Caco-2 (cell line): ENCODE data around the gene TOP3B. TPM values are rescaled to one million over a fixed set of nuclear protein-coding genes. Genes with fewer than 3 reads are reported as not detected.

Experiments used
- BruUV-seq: library from RNA; stranded (reverse); fragments of 400-500 nt; replicated peaks from 2 replicates; lab custom pipeline; 2021; lab: Mats Ljungman, UMichigan
- CTCF ChIA-PET: fragments of 300-600 bp; sonication (Branson Sonifier 250); formaldehyde crosslinking; loops from one replicate; lab custom pipeline; 2022; ENCODE audit warnings: antibody characterized with exemption; lab: Charles Lee
- POLR2A ChIA-PET: fragments of 300-600 bp; sonication (Branson Sonifier 250); formaldehyde crosslinking; loops from one replicate; lab custom pipeline; 2022; ENCODE audit warnings: antibody characterized with exemption; lab: Charles Lee
- DNase-seq, 2 experiments: peaks; one replicate each; pipeline versions ENCODE4 v3.0.0 to v3.0.0-alpha.2; 2020 to 2022
- H3K27me3 ChIP-seq: replicated peaks from 2 replicates; pipeline ENCODE4 v1.6.0; 2011; ENCODE audit warnings: low read length; ENCODE audit not compliant: control insufficient read depth, insufficient read depth
- H3K36me3 ChIP-seq: 2 replicates; pipeline ENCODE4 v1.5.1; 2011; ENCODE audit warnings: low read length; ENCODE audit not compliant: control insufficient read depth, insufficient read depth
- H3K4me1 ChIP-seq: fragments of 250-450 bp; sonication (Bioruptor Pico); 2 replicates; pipeline ENCODE4 v1.5.1; 2020; ENCODE audit warnings: mild to moderate bottlenecking
- H3K4me3 ChIP-seq: 2 replicates; pipeline ENCODE4 v1.5.1; 2011; ENCODE audit warnings: low read depth, mild to moderate bottlenecking, control low read depth, low read length
- H3K9me3 ChIP-seq: fragments of 250-450 bp; sonication (Bioruptor Pico); 2 replicates; pipeline ENCODE4 v1.5.1; 2020; ENCODE audit warnings: mild to moderate bottlenecking, moderate library complexity
- H3K27ac Mint-ChIP-seq: one replicate; pipeline ENCODE4 v1.8.0; 2022; ENCODE audit warnings: mixed read lengths; ENCODE audit not compliant: unreplicated experiment
- H3K27me3 Mint-ChIP-seq: one replicate; pipeline ENCODE4 v1.8.0; 2022; ENCODE audit warnings: mixed read lengths; ENCODE audit not compliant: insufficient read depth, unreplicated experiment
- H3K36me3 Mint-ChIP-seq: one replicate; pipeline ENCODE4 v1.8.0; 2022; ENCODE audit warnings: mild to moderate bottlenecking, mixed read lengths; ENCODE audit not compliant: insufficient read depth, unreplicated experiment
- H3K4me1 Mint-ChIP-seq: one replicate; pipeline ENCODE4 v1.8.0; 2022; ENCODE audit warnings: low read depth, mixed read lengths; ENCODE audit not compliant: unreplicated experiment
- H3K4me3 Mint-ChIP-seq: one replicate; pipeline ENCODE4 v1.8.0; 2022; ENCODE audit warnings: mild to moderate bottlenecking, moderate library complexity, mixed read lengths; ENCODE audit not compliant: unreplicated experiment
- H3K9me3 Mint-ChIP-seq: one replicate; pipeline ENCODE4 v1.8.0; 2022; ENCODE audit warnings: mixed read lengths; ENCODE audit not compliant: unreplicated experiment
- intact Hi-C: fragments of 100-400 bp; cut with micrococcal nuclease; formaldehyde crosslinking; loops from one replicate; pipeline ENCODE4 v1.10.0; 2022; ENCODE audit not compliant: unreplicated experiment
- total RNA-seq: library from RNA; stranded (reverse); gene quantifications from 2 replicates; pipeline ENCODE4 v1.2.3, GENCODE V29; 2022
- TF ChIP-seq, protein P1 (sequence below), 2 experiments: fragments of 200-600 bp in 1 of 2; IDR thresholded peaks; 1 replicate in 1 of 2; 2 replicates in 1 of 2; pipeline versions ENCODE4 v1.5.1 to v1.8.0; 2011 to 2022; ENCODE audit warnings: antibody characterized with exemption in 1 of 2, control low read depth in 1 of 2, inconsistent platforms in 1 of 2, low read depth in 1 of 2, low read length in 1 of 2, mild to moderate bottlenecking in 1 of 2, moderate library complexity in 1 of 2; ENCODE audit not compliant: insufficient read depth in 1 of 2, severe bottlenecking in 1 of 2, unreplicated experiment in 1 of 2

Gene TOP3B
- total RNA-seq, 1 experiment from 2014 or later = 63.7 TPM

DNA sequence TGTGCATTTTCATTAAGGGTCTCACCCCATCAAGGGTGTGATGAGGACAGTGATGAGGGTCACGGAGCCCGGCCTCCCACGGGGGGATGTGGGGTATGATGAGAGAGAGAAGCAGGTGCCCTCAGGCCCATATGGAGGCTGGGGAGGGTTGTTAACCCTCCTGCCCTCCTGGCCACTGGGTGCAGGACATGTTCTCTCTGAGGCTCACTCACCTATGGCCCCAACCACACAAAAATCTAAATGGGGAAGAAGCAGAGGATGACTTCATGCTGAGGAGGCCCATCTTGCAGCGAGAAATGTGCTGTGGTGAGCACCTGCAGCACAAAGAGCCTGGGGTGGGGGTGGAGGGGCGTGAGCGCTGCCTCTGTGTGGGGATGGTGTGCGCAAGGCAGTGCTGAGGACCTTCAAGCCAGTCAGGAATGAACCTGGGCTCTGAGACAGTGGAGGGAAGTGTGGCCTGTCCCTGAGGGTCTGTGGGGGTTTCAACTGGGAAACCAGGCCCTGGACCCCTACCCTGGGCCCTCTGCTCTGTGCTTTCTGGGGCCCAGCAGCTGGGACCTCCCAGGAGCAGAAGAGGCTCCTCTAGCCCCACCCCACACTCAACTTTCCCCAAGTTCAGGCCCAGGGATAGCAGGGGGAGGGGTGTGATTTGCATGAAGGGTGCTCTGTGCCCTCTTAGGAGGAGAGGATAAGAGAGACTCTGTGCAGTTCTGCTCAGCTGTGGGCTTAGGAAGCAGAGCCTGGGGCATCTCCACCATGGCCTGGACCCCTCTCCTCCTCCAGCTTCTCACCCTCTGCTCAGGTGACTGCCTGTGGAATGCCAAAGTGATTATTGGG is 43.0 kb upstream of the TOP3B start:
- H3K27me3 Mint-ChIP-seq = no peaks in the 10 kb centered on the region
- POLR2A ChIA-PET = no interaction called here
- no peak overlapping the region for H3K4me3 ChIP-seq
- TF ChIP-seq, protein P1, sequence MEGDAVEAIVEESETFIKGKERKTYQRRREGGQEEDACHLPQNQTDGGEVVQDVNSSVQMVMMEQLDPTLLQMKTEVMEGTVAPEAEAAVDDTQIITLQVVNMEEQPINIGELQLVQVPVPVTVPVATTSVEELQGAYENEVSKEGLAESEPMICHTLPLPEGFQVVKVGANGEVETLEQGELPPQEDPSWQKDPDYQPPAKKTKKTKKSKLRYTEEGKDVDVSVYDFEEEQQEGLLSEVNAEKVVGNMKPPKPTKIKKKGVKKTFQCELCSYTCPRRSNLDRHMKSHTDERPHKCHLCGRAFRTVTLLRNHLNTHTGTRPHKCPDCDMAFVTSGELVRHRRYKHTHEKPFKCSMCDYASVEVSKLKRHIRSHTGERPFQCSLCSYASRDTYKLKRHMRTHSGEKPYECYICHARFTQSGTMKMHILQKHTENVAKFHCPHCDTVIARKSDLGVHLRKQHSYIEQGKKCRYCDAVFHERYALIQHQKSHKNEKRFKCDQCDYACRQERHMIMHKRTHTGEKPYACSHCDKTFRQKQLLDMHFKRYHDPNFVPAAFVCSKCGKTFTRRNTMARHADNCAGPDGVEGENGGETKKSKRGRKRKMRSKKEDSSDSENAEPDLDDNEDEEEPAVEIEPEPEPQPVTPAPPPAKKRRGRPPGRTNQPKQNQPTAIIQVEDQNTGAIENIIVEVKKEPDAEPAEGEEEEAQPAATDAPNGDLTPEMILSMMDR (IDR thresholded peaks at IDR 0.05; ENCODE audit: insufficient read depth in 1 of 2, low read depth in 1 of 2, low read length in 1 of 2, severe bottlenecking in 1 of 2, unreplicated experiment in 1 of 2) = no peak
- CTCF ChIA-PET = no interaction called here
- intact Hi-C loops = no loop called here
- H3K4me1 Mint-ChIP-seq = peaks cover 10% of the 10 kb centered on the region
- H3K9me3 ChIP-seq = no peaks in the 10 kb centered on the region
- no peak overlapping the region for H3K4me3 Mint-ChIP-seq
- no peaks in the 10 kb centered on the region for H3K9me3 Mint-ChIP-seq
- no peak for DNase-seq
- no peaks in the 10 kb centered on the region for H3K36me3 Mint-ChIP-seq
- no peaks in the 10 kb centered on the region for H3K4me1 ChIP-seq
- no peaks in the 10 kb centered on the region for H3K27me3 ChIP-seq
- H3K36me3 ChIP-seq = no peaks in the 10 kb centered on the region
- H3K27ac Mint-ChIP-seq = no peak overlapping the region
- no TSS peak for BruUV-seq

DNA sequence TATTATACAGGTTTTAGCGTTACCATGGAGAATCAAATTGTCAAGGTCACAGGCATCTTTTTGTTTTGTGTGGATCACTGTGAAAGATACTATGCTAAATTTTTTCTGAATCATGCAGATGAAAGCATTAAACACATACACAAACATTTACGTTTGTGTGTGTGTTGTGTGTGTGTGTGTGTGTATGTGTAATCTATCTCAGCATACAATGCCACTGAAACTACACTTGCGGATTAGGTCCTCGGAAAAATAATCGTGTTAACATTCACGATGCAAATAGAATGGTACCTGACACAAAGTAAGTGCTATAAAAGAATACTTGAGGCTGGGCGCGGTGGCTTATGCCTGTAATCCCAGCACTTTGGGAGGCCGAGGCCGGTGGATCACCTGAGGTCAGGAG is 41.9 kb upstream of the TOP3B start:
- Histone ChIP-seq H3K27me3 (no peaks in the 10 kb centered on the region), H3K4me3 (no peak overlapping the region), H3K4me1 (no peaks in the 10 kb centered on the region), H3K36me3 (no peaks in the 10 kb centered on the region), H3K9me3 (no peaks in the 10 kb centered on the region)
- ChIA-PET CTCF (no interaction called here), POLR2A (no interaction called here)
- Mint-ChIP-seq H3K36me3 (no peaks in the 10 kb centered on the region), H3K4me1 (peaks cover 12% of the 10 kb centered on the region), H3K4me3 (no peak overlapping the region), H3K27ac (no peak overlapping the region), H3K9me3 (no peaks in the 10 kb centered on the region), H3K27me3 (no peaks in the 10 kb centered on the region)
- DNase-seq = no peak
- intact Hi-C loops = no loop called here
- no TSS peak for BruUV-seq
- TF ChIP-seq, protein P1 (IDR thresholded peaks at IDR 0.05; ENCODE audit: insufficient read depth in 1 of 2, low read depth in 1 of 2, low read length in 1 of 2, severe bottlenecking in 1 of 2, unreplicated experiment in 1 of 2) = no peak

DNA sequence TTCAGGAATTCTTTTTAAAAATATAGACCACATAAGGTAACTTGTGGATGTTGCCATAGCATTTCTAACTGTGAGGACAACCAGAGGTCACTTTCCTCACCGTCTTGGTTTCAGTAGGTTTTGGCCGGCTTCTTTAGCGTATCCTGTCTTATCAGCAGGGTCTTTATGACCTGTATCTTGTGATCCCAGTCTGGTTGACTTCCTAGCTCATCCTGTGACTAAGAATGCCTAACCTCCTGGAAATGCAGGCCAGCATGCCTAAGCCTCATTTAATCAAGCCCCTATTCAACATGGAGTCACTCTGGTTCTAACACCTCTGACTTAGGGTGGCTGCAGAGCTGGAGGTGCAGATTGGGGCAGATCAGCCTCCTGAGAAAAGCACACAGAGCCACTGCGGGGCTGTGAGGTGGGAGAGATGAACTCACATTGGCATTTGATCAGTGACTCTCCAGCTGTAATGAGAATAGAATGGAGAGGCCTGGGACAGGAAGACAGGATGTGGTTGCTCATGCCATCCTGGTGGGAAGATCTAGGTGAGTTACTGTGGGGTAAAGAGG is 41.1 kb upstream of the TOP3B start:
- no peaks in the 10 kb centered on the region for H3K4me1 ChIP-seq
- Mint-ChIP-seq H3K4me1 (peaks cover 12% of the 10 kb centered on the region), H3K36me3 (no peaks in the 10 kb centered on the region), H3K27ac (no peak overlapping the region), H3K4me3 (no peak overlapping the region), H3K9me3 (no peaks in the 10 kb centered on the region), H3K27me3 (no peaks in the 10 kb centered on the region)
- POLR2A ChIA-PET = no interaction called here
- BruUV-seq = no TSS peak
- no peaks in the 10 kb centered on the region for H3K36me3 ChIP-seq
- DNase-seq = no peak
- no peaks in the 10 kb centered on the region for H3K27me3 ChIP-seq
- intact Hi-C loops = no loop called here
- TF ChIP-seq, protein P1 (IDR thresholded peaks at IDR 0.05; ENCODE audit: insufficient read depth in 1 of 2, low read depth in 1 of 2, low read length in 1 of 2, severe bottlenecking in 1 of 2, unreplicated experiment in 1 of 2) = no peak
- CTCF ChIA-PET = no interaction called here
- no peaks in the 10 kb centered on the region for H3K9me3 ChIP-seq
- H3K4me3 ChIP-seq = no peak overlapping the region
